Measurements from ENCODE around the gene NUBP2.

- TF ChIP-seq ZFP3 (CRISPR knock-in tag; IDR thresholded peaks at IDR 0.05) (no peak), RARB (CRISPR knock-in tag; IDR thresholded peaks at IDR 0.05) (no peak), CSDC2 (CRISPR knock-in tag; IDR thresholded peaks at IDR 0.05) (no peak), OSR1 (CRISPR knock-in tag; IDR thresholded peaks at IDR 0.05) (no peak), ZC3H10 (CRISPR knock-in tag; IDR thresholded peaks at IDR 0.05) (no peak), ARNTL (CRISPR knock-in tag; IDR thresholded peaks at IDR 0.05; ENCODE audit: borderline replicate concordance, low read depth) (no peak), ZFP30 (CRISPR knock-in tag; IDR thresholded peaks at IDR 0.05) (no peak), ESRRG (CRISPR knock-in tag; IDR thresholded peaks at IDR 0.05) (no peak), ZNF565 (CRISPR knock-in tag; conservative IDR thresholded peaks at IDR 0.05; ENCODE audit: low read depth) (no peak), BACH2 (CRISPR knock-in tag; IDR thresholded peaks at IDR 0.05; ENCODE audit: borderline replicate concordance) (no peak), CSRNP3 (CRISPR knock-in tag; IDR thresholded peaks at IDR 0.05) (no peak), SNAI2 (CRISPR knock-in tag; IDR thresholded peaks at IDR 0.05) (no peak), TCF4 (CRISPR knock-in tag; IDR thresholded peaks at IDR 0.05; ENCODE audit: borderline replicate concordance) (no peak)
- TF ChIP-seq, protein P1, sequence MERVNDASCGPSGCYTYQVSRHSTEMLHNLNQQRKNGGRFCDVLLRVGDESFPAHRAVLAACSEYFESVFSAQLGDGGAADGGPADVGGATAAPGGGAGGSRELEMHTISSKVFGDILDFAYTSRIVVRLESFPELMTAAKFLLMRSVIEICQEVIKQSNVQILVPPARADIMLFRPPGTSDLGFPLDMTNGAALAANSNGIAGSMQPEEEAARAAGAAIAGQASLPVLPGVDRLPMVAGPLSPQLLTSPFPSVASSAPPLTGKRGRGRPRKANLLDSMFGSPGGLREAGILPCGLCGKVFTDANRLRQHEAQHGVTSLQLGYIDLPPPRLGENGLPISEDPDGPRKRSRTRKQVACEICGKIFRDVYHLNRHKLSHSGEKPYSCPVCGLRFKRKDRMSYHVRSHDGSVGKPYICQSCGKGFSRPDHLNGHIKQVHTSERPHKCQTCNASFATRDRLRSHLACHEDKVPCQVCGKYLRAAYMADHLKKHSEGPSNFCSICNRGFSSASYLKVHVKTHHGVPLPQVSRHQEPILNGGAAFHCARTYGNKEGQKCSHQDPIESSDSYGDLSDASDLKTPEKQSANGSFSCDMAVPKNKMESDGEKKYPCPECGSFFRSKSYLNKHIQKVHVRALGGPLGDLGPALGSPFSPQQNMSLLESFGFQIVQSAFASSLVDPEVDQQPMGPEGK (CRISPR knock-in tag; IDR thresholded peaks at IDR 0.05; ENCODE audit: borderline replicate concordance), result no peak
Measured at GRCh38 chr16:1808691-1809090, 25.9 kb downstream of the NUBP2 start.
